HepG2 (cell line): ENCODE measurements around the gene RBBP9. TPM values are rescaled to one million over a fixed set of nuclear protein-coding genes. Genes with fewer than 3 reads are reported as not detected.

ENCODE experiments used
- AHDC1 ChIP-seq: sonication (generic); formaldehyde crosslinking; IDR thresholded peaks from 2 replicates; pipeline ENCODE4 v1.5.1; 2020; ENCODE audit warnings: mild to moderate bottlenecking, missing genetic modification reagents, borderline replicate concordance
- HMG20B ChIP-seq: conservative IDR thresholded peaks from 2 replicates; pipeline ENCODE4 v1.6.1; 2016; ENCODE audit warnings: missing genetic modification reagents, missing compliant biosample characterization
- PREB ChIP-seq: sonication (generic); formaldehyde crosslinking; IDR thresholded peaks from 2 replicates; pipeline ENCODE4 v1.4.0; 2020; ENCODE audit warnings: missing genetic modification reagents
- RFX1 ChIP-seq: fragments of 450-650 bp; IDR thresholded peaks from 2 replicates; pipeline ENCODE4 v1.6.1; 2017
- TRAFD1 ChIP-seq: sonication (generic); formaldehyde crosslinking; IDR thresholded peaks from 2 replicates; pipeline ENCODE4 v1.5.1; 2020; ENCODE audit warnings: missing genetic modification reagents, mild to moderate bottlenecking, borderline replicate concordance
- USF2 ChIP-seq, 2 experiments: sonication (generic) in 1 of 2; formaldehyde crosslinking in 1 of 2; IDR thresholded peaks; 2 replicates each; pipeline versions ENCODE4 v1.5.1 to v1.6.1; 2011 to 2020; ENCODE audit warnings: borderline replicate concordance in 1 of 2, low read depth in 1 of 2, low read length in 1 of 2, mild to moderate bottlenecking in 1 of 2, missing genetic modification reagents in 1 of 2, moderate library complexity in 1 of 2
- ZBTB33 ChIP-seq: sonication (generic); formaldehyde crosslinking; IDR thresholded peaks from 2 replicates; pipeline ENCODE4 v1.4.0; 2020; ENCODE audit warnings: missing genetic modification reagents
- ZNF292 ChIP-seq: sonication (generic); formaldehyde crosslinking; IDR thresholded peaks from 2 replicates; pipeline ENCODE4 v1.8.1; 2022; ENCODE audit warnings: mild to moderate bottlenecking, low read depth, missing genetic modification reagents, borderline replicate concordance
- ZNF329 ChIP-seq: sonication (generic); formaldehyde crosslinking; IDR thresholded peaks from 2 replicates; pipeline ENCODE4 v1.9.0; 2021; ENCODE audit warnings: low read depth, mild to moderate bottlenecking, missing genetic modification reagents
- ZNF501 ChIP-seq: sonication (generic); formaldehyde crosslinking; IDR thresholded peaks from 2 replicates; pipeline ENCODE4 v1.5.1; 2020; ENCODE audit warnings: mild to moderate bottlenecking, moderate library complexity, missing genetic modification reagents
- polyA plus RNA-seq, 8 experiments: library from polyadenylated mRNA; depleted of rRNA in 3 of 8; stranded (reverse) in 7 of 8; unstranded in 1 of 8; fragments of >200 nt; fragmentation: Illumina TruSeq in 4 of 8; extraction: Trizol in 4 of 8; gene quantifications; 2 replicates each; pipeline versions ENCODE4 v1.2.1 to v1.2.3, GENCODE V29; 2011 to 2016; ENCODE audit warnings: low read depth in 4 of 8, missing spikeins in 1 of 8, mixed read lengths in 1 of 8; ENCODE audit not compliant: insufficient read depth in 1 of 8
- total RNA-seq, 5 experiments: library from RNA; depleted of rRNA; stranded (reverse); fragments of >200 nt; fragmentation: Illumina TruSeq; extraction: Trizol; gene quantifications; 2 replicates each; pipeline ENCODE4 v1.2.3, GENCODE V29; 2016; ENCODE audit warnings: low read depth in 1 of 5

Gene RBBP9
- total and polyA plus RNA-seq, 2 of the 13 experiments (the other 11 are each of a cell fraction or from before 2014, with no cell fraction given): 28.0 to 56.3 TPM

GRCh38 chr20:18507218-18508191 is 10.5 kb upstream of the RBBP9 start, which contains the start of gene SEC23B (continued):
- no peak for TF ChIP-seq AHDC1 (CRISPR knock-in tag)
- TF ChIP-seq ZNF292 (CRISPR knock-in tag): peak; percentile 64
- no peak for TF ChIP-seq PREB (CRISPR knock-in tag)
- peak; percentile 70 for TF ChIP-seq HMG20B (CRISPR knock-in tag)
- TF ChIP-seq RFX1: peak; percentile 65; the same call in 1 of the 2 replicates
- TF ChIP-seq TRAFD1 (CRISPR knock-in tag): 0 out of 2 replicates have a peak, but pooled peaks have one; percentile 74
- TF ChIP-seq USF2 (IDR thresholded peaks at IDR 0.05; ENCODE audit: low read depth, low read length): 0 out of 2 replicates have a peak, but pooled peaks have one; percentile 1
- no peak; the same call in 1 of the 2 replicates for TF ChIP-seq USF2 (CRISPR knock-in tag; IDR thresholded peaks at IDR 0.05; ENCODE audit: borderline replicate concordance)
- no peak for TF ChIP-seq ZNF329
- peak; percentile 100 for TF ChIP-seq ZNF501 (CRISPR knock-in tag)
- TF ChIP-seq ZBTB33 (CRISPR knock-in tag): peak; percentile 58; the same call in 1 of the 2 replicates
